CD8-positive, alpha-beta memory T cell (primary cell): Measurements from ENCODE around the gene RTP2. TPM values are rescaled to one million over a fixed set of nuclear protein-coding genes. Genes with fewer than 3 reads are reported as not detected.

Experiments
- CTCF ChIA-PET: fragments of 350-600 bp; sonication (Branson Sonifier 250); formaldehyde crosslinking; loops from one replicate; lab custom pipeline; 2021; ENCODE audit warnings: antibody characterized with exemption; lab: Charles Lee
- POLR2A ChIA-PET: fragments of 350-600 bp; sonication (Branson Sonifier 250); formaldehyde crosslinking; loops from one replicate; lab custom pipeline; 2021; ENCODE audit warnings: antibody characterized with exemption; lab: Charles Lee
- DNase-seq, 5 donors: peaks; one replicate each; pipeline versions ENCODE4 v3.0.0 to v3.0.0-alpha.2; 2020 to 2022; ENCODE audit warnings: mixed read lengths in 1 of 5
- H3K27ac ChIP-seq: one replicate; pipeline ENCODE4 v1.7.0; 2013; ENCODE audit warnings: low read depth, mild to moderate bottlenecking, low read length, moderate library complexity
- H3K27me3 ChIP-seq: 2 replicates; pipeline ENCODE4 v1.7.0; 2013; ENCODE audit warnings: low read length, mild to moderate bottlenecking; ENCODE audit not compliant: insufficient read depth, poor library complexity, severe bottlenecking
- H3K36me3 ChIP-seq: 2 replicates; pipeline ENCODE4 v1.7.0; 2013; ENCODE audit warnings: mild to moderate bottlenecking, low read length, moderate library complexity; ENCODE audit not compliant: insufficient read depth
- H3K4me1 ChIP-seq: 2 replicates; pipeline ENCODE4 v1.7.0; 2013; ENCODE audit warnings: mild to moderate bottlenecking, low read length, moderate library complexity; ENCODE audit not compliant: insufficient read depth
- H3K4me3 ChIP-seq: 2 replicates; pipeline ENCODE4 v1.7.0; 2013; ENCODE audit warnings: mild to moderate bottlenecking, low read length
- H3K9me3 ChIP-seq: 2 replicates; pipeline ENCODE4 v1.7.0; 2013; ENCODE audit warnings: mild to moderate bottlenecking, low read length
- H3K27ac Mint-ChIP-seq, 8 donors: one replicate each; pipeline ENCODE4 v1.8.0; 2020 to 2021; ENCODE audit warnings: mixed read lengths in 8 of 8, mild to moderate bottlenecking in 6 of 8, inconsistent platforms in 3 of 8, moderate library complexity in 3 of 8
- H3K27me3 Mint-ChIP-seq, 2 donors: one replicate each; pipeline ENCODE4 v1.8.0; 2020 to 2021; ENCODE audit warnings: mixed read lengths in 2 of 2, mild to moderate bottlenecking in 1 of 2, moderate library complexity in 1 of 2
- H3K36me3 Mint-ChIP-seq, 3 donors: one replicate each; pipeline ENCODE4 v1.8.0; 2020 to 2021; ENCODE audit warnings: mixed read lengths in 3 of 3, inconsistent platforms in 1 of 3, mild to moderate bottlenecking in 1 of 3
- H3K4me1 Mint-ChIP-seq, 3 donors: one replicate each; pipeline ENCODE4 v1.8.0; 2020 to 2021; ENCODE audit warnings: mixed read lengths in 3 of 3, inconsistent platforms in 1 of 3, mild to moderate bottlenecking in 1 of 3
- H3K4me3 Mint-ChIP-seq, 7 donors: one replicate each; pipeline ENCODE4 v1.8.0; 2020 to 2021; ENCODE audit warnings: mixed read lengths in 7 of 7, mild to moderate bottlenecking in 6 of 7, moderate library complexity in 4 of 7, inconsistent platforms in 2 of 7
- H3K9me3 Mint-ChIP-seq, 5 donors: one replicate each; pipeline ENCODE4 v1.8.0; 2020 to 2022; ENCODE audit warnings: mixed read lengths in 5 of 5, mild to moderate bottlenecking in 3 of 5, moderate library complexity in 2 of 5, inconsistent platforms in 1 of 5
- polyA plus RNA-seq: library from polyadenylated mRNA; unstranded; fragments of 300-500 nt; fragmentation: Illumina TruSeq; gene quantifications from one replicate; pipeline ENCODE4 v1.2.3, GENCODE V29; 2021
- total RNA-seq, 2 experiments: library from RNA; stranded (reverse); gene quantifications; one replicate each; pipeline ENCODE4 v1.2.3, GENCODE V29; 2021

Gene RTP2
- total and polyA plus RNA-seq, 3 experiments from 2014 or later = not detected

DNA sequence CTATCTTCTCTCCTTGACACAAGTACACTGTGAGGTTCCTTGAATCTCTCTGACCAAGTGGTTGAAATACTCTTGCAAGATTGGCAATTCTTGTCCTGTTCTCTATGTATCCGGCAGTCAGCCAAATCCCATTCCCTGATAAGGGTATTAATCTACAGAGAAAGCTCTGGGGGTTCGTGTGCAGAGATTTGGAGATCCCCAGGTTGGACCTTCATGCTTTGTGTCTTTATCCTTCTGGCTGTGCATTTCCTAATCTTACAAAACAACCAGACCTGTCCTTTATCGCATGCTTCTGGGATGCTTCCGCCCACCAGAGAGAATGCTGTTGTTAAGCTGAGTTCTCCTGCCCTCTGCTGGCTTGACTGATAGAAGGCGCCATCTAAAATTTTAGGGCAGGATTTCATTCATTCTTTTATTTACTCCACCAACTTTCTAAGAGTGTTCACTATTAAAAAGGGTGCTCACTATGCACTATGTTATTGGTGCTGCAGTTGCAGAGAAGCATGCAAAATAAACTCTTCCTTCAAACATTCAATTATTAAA is 23.6 kb downstream of the RTP2 start:
- no peaks in the 10 kb centered on the region for H3K36me3 Mint-ChIP-seq
- Histone ChIP-seq H3K4me3 (no peak overlapping the region), H3K27ac (no peak overlapping the region), H3K36me3 (no peaks in the 10 kb centered on the region), H3K9me3 (no peaks in the 10 kb centered on the region), H3K4me1 (no peaks in the 10 kb centered on the region), H3K27me3 (no peaks in the 10 kb centered on the region)
- no peak for DNase-seq
- ChIA-PET POLR2A (no interaction called here), CTCF (interaction anchor here (0.9 to 14.3 kb wide), 9 partner anchors 9 to 460 kb away, joined by 3 to 228 read pairs (median 8); partner anchors contain the start of gene SST)
- H3K9me3 Mint-ChIP-seq = no peaks in the 10 kb centered on the region
- H3K27ac Mint-ChIP-seq = no peak overlapping the region
- peaks cover 0 to 4% (median 2%) of the 10 kb centered on the region in 3 donors for H3K4me1 Mint-ChIP-seq
- peaks cover 17 to 67% of the 10 kb centered on the region in 2 donors for H3K27me3 Mint-ChIP-seq
- H3K4me3 Mint-ChIP-seq = no peak overlapping the region

GRCh38 chr3:187677604-187678003 is 24.8 kb downstream of the RTP2 start:
- Histone ChIP-seq H3K9me3 (no peaks in the 10 kb centered on the region), H3K4me3 (no peak overlapping the region), H3K36me3 (no peaks in the 10 kb centered on the region), H3K27ac (no peak overlapping the region), H3K27me3 (no peaks in the 10 kb centered on the region), H3K4me1 (no peaks in the 10 kb centered on the region)
- Mint-ChIP-seq H3K27ac (no peak overlapping the region), H3K27me3 (peaks cover 22 to 73% of the 10 kb centered on the region in 2 donors), H3K9me3 (no peaks in the 10 kb centered on the region), H3K36me3 (no peaks in the 10 kb centered on the region), H3K4me1 (peaks cover 0 to 4% (median 2%) of the 10 kb centered on the region in 3 donors), H3K4me3 (no peak overlapping the region)
- DNase-seq = no peak
- ChIA-PET POLR2A (no interaction called here), CTCF (interaction anchor here (0.7 to 14.3 kb wide), 2 partner anchors 356 to 447 kb away, joined by 3 to 228 read pairs; no protein-coding TSS in a partner anchor)

DNA sequence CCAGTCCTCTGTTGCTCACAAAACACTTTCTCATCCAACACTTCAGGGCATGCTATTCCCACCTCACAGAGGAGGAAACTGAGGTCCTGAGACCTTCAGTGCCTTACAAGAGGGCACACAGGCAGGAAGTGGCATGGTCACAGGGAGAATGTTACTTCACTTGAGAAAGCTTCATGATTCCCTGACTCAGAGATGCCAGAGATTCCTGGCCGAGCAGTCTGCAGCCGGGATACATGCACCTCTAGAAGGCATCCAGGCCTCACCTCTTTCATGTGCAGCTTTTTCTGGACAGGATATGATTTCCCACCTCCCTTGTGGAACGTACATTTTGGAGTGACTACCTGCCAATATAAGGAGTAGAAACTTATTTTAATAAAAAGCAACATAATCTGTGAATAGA is 29.3 kb downstream of the RTP2 start:
- Mint-ChIP-seq H3K4me3 (no peak overlapping the region), H3K36me3 (no peaks in the 10 kb centered on the region), H3K9me3 (no peaks in the 10 kb centered on the region), H3K27me3 (peaks cover 36 to 80% of the 10 kb centered on the region in 2 donors), H3K4me1 (no peaks in the 10 kb centered on the region), H3K27ac (peak overlapping the region in 1 of 8 donors; percentile 27)
- POLR2A ChIA-PET = no interaction called here
- no peak for DNase-seq
- Histone ChIP-seq H3K4me1 (no peaks in the 10 kb centered on the region), H3K4me3 (no peak overlapping the region), H3K27me3 (no peaks in the 10 kb centered on the region), H3K27ac (no peak overlapping the region), H3K36me3 (no peaks in the 10 kb centered on the region), H3K9me3 (no peaks in the 10 kb centered on the region)
- CTCF ChIA-PET = interaction anchor here (6.9 to 14.3 kb wide), 2 partner anchors 8 to 351 kb away, joined by 46 to 228 read pairs; no protein-coding TSS in a partner anchor

DNA sequence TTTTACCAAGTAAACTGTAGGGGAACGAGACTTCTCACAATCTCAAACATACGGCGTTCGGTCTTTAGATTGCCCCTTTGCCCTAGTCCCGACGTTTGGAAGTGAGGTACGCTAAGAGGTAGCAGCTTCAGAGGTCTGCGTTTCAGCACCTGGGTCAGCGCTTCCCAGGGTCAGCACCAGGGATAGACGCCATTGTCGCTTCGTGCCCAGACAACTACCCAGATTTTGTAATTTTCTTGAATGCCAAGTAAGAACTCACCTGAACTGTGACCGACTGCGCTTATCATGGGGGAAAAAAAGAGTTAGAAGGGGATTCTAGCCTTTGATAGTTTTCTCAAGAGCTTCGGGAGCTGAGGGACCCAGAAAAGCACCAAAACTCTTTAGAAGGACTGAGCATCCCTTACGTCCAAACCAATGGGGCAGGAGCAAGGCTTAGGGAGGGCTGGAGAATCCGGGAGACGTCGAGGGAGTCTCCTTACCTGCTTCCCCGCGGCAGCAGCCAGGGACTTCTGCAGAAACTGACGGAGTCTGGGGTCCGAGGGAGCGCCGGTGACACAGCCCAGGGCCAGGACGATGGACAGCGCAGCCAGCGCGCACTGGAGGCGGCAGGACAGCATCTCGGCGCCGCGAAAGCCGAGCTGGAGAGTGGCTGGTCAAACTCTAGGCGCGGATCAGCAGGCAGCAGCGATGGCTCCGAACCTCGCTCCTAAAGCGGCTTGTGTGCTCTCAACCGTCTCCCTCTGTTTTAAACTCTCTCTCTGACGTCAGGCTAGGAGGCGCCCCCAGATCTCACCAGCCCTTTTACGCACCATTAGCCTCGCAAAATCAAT is 32.5 kb downstream of the RTP2 start, which contains the start of gene SST:
Gene SST, minus strand, starts transcription at position 720 of the 830 bp plus-strand sequence. Its CDS starts 103 bp downstream, at position 617.
- no peak within 1 kb of the TSS for H3K27ac ChIP-seq
- Mint-ChIP-seq H3K36me3 (no peaks in the 10 kb centered on the region), H3K27ac (no peak within 1 kb of the TSS), H3K4me3 (no peak within 1 kb of the TSS), H3K9me3 (no peaks in the 10 kb centered on the region), H3K27me3 (peaks cover 35 to 79% of the 10 kb centered on the region in 2 donors), H3K4me1 (no peaks in the 10 kb centered on the region)
- H3K4me1 ChIP-seq = no peaks in the 10 kb centered on the region
- H3K9me3 ChIP-seq = no peaks in the 10 kb centered on the region
- H3K36me3 ChIP-seq = no peaks in the 10 kb centered on the region
- peaks cover 3% of the 10 kb centered on the region for H3K27me3 ChIP-seq
- DNase-seq = no peak
- no peak within 1 kb of the TSS for H3K4me3 ChIP-seq
- ChIA-PET CTCF (interaction anchor here (3.7 to 6.9 kb wide), 2 partner anchors 11 to 351 kb away, joined by 16 to 46 read pairs; no protein-coding TSS in a partner anchor), POLR2A (no interaction called here)

DNA sequence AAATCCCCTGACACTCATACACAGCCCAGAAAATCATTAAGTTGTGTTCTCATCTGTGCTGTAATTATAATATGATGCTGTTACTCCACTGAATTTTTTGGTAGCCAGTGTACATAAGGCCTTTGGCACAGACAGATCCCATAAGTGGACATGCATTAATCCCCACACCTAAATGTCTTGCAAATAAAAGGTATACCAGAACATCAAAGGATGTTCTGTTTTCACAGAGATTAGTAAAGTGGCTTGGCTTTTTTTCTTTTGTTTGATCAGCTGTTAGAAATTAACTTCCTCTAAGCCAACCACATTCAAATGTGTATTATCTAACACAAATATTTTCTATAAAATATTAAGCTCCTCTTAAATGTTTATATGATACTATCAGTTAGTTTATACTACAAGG is 34.8 kb downstream of the RTP2 start:
- Mint-ChIP-seq H3K9me3 (no peaks in the 10 kb centered on the region), H3K4me3 (no peak overlapping the region), H3K27me3 (peaks cover 27 to 65% of the 10 kb centered on the region in 2 donors), H3K4me1 (no peaks in the 10 kb centered on the region), H3K27ac (no peak overlapping the region), H3K36me3 (no peaks in the 10 kb centered on the region)
- H3K4me3 ChIP-seq = no peak overlapping the region
- peaks cover 3% of the 10 kb centered on the region for H3K27me3 ChIP-seq
- no peak for DNase-seq
- POLR2A ChIA-PET = no interaction called here
- CTCF ChIA-PET = interaction anchor here (3.7 to 6.9 kb wide), 2 partner anchors 14 to 348 kb away, joined by 16 to 46 read pairs; no protein-coding TSS in a partner anchor
- no peak overlapping the region for H3K27ac ChIP-seq
- no peaks in the 10 kb centered on the region for H3K36me3 ChIP-seq
- H3K9me3 ChIP-seq = no peaks in the 10 kb centered on the region
- H3K4me1 ChIP-seq = no peaks in the 10 kb centered on the region

GRCh38 chr3:187665764-187666402 is 36.5 kb downstream of the RTP2 start:
- Mint-ChIP-seq H3K36me3 (no peaks in the 10 kb centered on the region), H3K9me3 (no peaks in the 10 kb centered on the region), H3K27ac (no peak overlapping the region), H3K4me1 (no peaks in the 10 kb centered on the region), H3K4me3 (no peak overlapping the region), H3K27me3 (peaks cover 25 to 59% of the 10 kb centered on the region in 2 donors)
- Histone ChIP-seq H3K4me1 (no peaks in the 10 kb centered on the region), H3K4me3 (no peak overlapping the region), H3K36me3 (no peaks in the 10 kb centered on the region), H3K27ac (no peak overlapping the region), H3K27me3 (peaks cover 3% of the 10 kb centered on the region), H3K9me3 (no peaks in the 10 kb centered on the region)
- POLR2A ChIA-PET = no interaction called here
- DNase-seq = no peak
- CTCF ChIA-PET = no interaction called here

DNA sequence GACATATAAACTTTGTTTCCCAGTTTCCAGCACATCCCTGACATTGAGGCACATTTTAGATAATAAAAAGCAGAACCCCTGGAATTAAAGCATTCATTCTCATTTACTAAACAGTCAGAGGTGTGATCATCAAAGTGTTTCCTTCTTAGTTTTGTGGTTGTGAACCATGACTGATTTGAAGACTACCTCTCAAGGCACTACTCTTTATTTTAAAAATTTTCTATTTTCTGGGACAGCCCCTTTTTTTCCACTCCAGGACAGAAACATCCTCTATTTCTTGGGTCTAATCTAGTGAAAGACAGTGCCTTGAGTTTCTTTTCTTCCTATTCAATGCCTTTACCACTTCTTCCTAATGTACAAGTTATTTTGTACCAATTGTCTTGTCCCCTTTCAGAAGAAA is 37.3 kb downstream of the RTP2 start:
- no peaks in the 10 kb centered on the region for H3K4me1 ChIP-seq
- no peaks in the 10 kb centered on the region for H3K36me3 Mint-ChIP-seq
- ChIA-PET POLR2A (no interaction called here), CTCF (interaction anchor here (1.1 kb wide), 1 partner anchor 14 kb away, joined by 4 read pairs; no protein-coding TSS in a partner anchor)
- no peaks in the 10 kb centered on the region for H3K36me3 ChIP-seq
- no peak overlapping the region for H3K27ac ChIP-seq
- DNase-seq = no peak
- no peak overlapping the region for H3K4me3 ChIP-seq
- H3K27me3 Mint-ChIP-seq = peaks cover 22 to 55% of the 10 kb centered on the region in 2 donors
- H3K4me3 Mint-ChIP-seq = no peak overlapping the region
- no peaks in the 10 kb centered on the region for H3K9me3 Mint-ChIP-seq
- no peaks in the 10 kb centered on the region for H3K9me3 ChIP-seq
- H3K4me1 Mint-ChIP-seq = no peaks in the 10 kb centered on the region
- peaks cover 3% of the 10 kb centered on the region for H3K27me3 ChIP-seq
- no peak overlapping the region for H3K27ac Mint-ChIP-seq
